ENCODE results near the gene FAM234A.
"Not testable (repeated sequence)": the region's sequence is repeated elsewhere in the genome, so short reads cannot be mapped to it uniquely, and the experiment has no call there.

Gene FAM234A

GRCh38 chr16:265711-266110, 31.1 kb downstream of the FAM234A start:
- DNase-seq (ENCODE audit: low read depth in 3 of 3), result no peak

GRCh38 chr16:266258-267164, 31.9 kb downstream of the FAM234A start:
- no peak for DNase-seq (ENCODE audit: low read depth in 3 of 3)

DNA sequence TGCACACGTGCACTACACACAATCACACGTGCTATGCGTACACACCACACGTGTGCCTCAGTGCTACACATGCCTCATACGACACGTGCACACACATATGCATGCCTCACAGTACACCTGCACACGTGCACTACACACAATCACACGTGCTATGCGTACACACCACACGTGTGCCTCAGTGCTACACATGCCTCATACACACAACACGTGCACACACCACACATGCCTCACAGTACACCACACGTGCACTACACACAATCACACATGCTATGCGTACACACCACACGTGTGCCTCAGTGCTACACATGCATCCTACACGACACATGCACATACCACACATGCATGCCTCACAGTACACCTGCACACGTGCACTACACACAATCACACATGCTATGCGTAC, 32.9 kb downstream of the FAM234A start:
- not testable (repeated sequence) for DNase-seq (ENCODE audit: low read depth in 3 of 3)

DNA sequence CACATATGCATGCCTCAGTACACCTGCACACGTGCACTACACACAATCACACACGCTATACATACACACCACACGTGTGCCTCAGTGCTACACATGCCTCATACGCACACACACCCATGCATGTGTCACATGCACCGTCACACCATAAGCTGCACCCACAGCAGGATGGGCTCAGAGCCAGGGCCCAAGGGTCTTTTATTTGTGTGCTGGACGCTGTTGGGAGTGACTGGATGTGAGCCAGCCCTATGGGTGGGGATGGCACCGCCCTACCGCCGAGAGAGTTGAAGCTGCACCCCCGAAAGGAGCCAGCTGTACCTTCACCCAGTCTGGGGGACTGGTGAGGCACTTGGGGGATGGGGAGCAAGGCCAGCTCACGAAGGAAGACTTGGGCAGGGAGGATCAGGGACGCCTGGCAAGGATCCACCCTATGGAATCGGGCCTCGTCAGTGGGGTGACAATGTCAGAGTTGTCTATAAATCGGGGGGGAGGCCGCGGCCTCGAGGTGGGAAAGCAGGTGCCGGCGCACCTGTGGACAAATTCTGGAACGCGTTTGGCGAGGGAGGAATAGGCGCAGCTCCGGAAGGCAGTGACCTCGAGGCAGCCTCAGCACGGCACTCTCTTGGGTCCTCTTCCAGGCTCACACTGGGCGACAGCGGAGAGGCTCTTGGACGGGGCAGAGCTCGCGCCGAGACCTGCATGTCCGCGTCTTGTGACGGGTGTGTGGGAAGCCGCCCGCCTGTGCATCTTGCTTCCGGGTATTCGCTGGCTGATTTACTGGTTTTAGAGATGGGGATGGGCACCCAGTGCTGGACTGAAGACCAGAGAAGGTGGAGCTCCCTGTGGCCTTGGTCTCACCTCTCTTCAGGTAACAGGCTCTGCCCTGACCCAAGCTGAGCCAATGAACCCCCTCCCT, 33.8 kb downstream of the FAM234A start:
- no peak for DNase-seq (ENCODE audit: low read depth in 3 of 3)

DNA sequence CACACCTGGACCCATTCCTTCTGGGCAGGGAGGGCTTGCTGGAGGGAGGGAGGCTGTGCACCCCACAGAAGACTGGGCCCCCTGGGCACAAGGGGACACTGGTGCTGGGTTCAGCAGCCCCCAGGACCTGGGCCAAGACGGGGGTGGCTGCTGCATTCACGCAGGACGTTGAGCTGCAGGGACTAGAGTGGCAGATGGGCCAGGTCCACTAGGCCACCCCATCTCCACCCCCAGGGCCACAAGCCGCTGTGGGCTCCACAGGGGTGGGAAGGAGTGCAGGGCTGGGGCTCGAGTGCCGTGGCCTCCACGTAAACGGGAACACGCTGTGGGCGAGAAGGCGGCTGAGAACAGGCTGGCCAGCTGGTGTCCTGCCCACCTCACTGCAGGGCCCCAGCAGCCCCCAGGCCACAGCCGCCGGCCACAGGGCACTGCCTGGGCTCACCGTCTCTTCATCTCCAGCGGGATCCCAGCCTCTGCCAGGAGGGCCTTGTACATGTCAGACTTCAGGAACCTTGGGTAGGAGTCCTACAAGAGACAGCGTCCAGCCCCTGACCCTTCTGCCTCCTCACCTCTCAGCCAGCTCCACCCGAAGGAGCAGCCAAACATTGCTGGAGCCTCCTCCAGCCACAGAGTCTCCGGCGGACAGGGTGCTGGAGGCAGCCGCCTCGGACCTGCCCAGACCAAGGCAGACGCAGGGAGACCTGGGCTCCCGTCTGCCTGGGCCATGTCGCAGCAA, 34.6 kb downstream of the FAM234A start:
- DNase-seq (ENCODE audit: low read depth in 3 of 3), result no peak

DNA sequence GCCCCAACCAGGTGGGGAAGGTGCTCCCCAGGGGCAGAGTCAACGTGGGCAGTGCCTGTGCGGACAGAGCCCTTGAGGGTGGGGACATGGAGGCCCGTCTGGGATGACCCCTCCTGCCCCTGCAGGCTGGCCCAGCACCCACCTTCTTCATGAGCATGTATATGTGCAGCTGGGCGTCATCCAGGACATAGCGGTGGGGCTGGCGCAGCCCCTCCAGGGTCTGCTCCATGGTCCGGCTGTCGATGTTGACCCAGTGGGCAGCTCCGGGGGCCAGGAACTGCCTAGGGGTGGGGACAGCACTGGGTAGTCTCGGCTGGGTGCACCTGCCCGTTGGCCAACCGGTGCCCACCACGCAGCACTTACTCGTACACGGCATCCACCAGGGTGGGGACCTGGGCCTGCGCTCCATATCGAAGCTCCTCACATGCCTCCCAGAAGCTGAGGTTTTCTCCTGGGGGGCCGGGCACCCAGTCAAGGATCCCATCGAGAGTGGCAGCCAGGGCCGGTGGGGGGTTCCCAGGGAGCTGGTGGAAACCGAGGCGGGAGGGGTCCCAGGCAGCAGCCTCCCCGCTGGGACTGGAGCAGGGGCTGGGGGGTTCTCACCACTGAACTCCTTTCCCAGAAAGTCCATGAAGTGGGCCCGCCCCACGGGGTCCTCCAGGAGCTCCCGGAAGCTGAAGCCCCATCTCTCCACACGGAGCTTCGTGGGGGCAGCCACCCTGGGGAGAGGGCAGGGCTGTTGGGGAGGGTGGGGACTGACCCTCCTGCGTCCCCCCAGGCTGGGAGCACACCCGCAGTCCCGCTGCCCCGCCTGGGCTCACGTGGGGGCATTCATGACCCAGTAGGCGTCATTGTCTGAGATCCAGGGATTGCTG, 36.0 kb downstream of the FAM234A start:
- no peak for DNase-seq (ENCODE audit: low read depth in 3 of 3)

DNA sequence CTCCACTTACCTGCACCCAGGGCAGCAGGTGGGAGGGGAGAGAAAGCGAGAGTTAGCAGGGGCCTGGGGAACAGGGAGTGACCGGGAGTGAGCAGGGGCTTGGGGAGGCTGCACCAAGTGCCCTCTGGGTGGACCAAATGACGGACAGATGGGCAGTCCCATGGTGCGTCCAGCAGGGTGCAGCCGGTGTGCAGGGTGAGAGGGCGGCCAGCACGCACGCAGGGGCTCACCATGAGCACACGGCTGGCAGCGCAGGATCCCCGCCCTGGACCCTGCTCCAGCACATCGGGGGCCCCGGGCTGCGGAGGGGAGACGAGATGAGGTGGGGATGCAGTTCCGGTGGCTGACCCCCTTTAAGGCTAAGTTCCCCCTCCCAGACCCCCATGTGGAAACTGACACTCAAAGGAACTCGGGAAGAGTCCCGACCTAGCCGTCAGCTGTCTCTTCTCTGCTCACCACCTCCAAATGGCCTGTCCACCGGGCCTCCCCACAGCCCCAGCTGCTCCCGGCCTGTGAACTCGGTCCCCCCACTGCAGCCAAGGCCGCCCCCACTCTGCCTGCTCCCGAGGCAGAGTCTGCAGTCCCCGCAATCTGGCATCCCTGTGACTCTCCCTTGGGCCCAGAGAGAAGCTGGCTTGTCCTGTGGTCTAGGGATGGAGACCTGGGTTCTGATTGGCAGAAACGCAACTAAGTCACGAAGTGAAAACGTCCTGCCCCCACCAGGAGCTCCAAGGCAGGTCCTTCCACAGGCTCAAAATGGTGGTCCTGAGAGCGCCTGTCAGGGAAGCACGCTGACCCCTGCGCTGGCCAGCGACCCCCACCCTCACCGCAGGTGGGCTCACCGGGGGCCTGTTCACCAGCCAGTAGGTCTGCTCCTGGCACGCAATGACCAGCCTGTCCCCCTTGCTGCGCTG, 38.3 kb downstream of the FAM234A start:
- no peak for DNase-seq (ENCODE audit: low read depth in 3 of 3)

GRCh38 chr16:273547-274421, 39.2 kb downstream of the FAM234A start:
- DNase-seq (ENCODE audit: low read depth in 3 of 3), result no peak

- no peak for DNase-seq (ENCODE audit: low read depth in 3 of 3)
Measured at GRCh38 chr16:275041-275641, 40.5 kb downstream of the FAM234A start.

- no peak for DNase-seq (ENCODE audit: low read depth in 3 of 3)
Measured at GRCh38 chr16:275786-276232, 41.2 kb downstream of the FAM234A start, which contains the start of gene RGS11. Gene RGS11 (minus strand): TSS chr16:275944. CDS start chr16:275911, 33 bp downstream.

GRCh38 chr16:276426-277077, 41.9 kb downstream of the FAM234A start:
- DNase-seq (ENCODE audit: low read depth in 3 of 3), result no peak

DNA sequence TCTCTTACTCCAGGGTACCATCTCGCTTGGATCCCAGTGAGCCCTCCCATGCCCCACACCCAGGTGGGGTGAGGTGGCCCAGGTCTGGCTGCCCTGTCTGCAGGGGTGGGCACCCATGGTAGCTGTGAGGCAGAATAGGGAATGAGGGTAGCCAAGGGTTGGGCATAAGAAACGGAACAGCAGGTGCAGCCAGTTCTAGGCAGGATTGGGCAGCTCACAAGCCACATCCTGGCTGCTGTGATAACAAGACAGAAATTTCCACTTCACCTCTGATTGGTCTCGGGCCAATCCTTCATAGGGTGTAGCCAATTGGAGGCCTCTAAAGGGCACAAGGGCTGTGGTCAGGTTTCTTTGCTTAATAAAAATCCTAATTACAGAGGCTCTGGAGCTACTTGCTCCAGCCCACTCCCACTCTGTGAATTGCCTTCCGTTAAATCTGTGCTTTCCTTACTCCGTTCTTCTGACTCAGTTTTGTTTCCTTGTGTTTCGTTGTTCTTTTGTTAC, 44.3 kb downstream of the FAM234A start:
- DNase-seq (ENCODE audit: low read depth in 3 of 3), result peak in 1 of 3 donors; percentile 13

DNA sequence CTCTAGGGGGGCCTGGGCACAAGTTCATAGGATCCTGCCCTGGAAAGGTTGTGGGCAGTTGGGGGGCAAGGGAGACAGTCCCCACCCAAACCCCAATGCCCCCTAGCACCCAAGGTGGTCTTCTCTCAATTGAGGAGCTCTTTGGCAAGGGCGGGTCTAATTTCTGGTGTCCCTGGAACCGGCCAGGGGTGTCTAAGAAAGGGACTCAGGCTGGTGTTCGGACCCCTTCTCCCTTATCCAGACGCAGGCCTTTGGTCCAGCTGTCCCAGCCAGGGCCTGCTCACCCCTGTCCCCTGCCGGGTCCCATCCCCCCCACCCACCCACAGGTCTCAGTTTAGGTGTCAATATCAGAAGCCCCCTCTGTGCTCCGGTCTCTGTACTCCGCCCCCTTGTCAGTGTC, 44.9 kb downstream of the FAM234A start:
- DNase-seq (ENCODE audit: low read depth in 3 of 3), result no peak

- DNase-seq (ENCODE audit: low read depth in 3 of 3), result no peak
Measured at GRCh38 chr16:280005-280460, 45.4 kb downstream of the FAM234A start.

DNA sequence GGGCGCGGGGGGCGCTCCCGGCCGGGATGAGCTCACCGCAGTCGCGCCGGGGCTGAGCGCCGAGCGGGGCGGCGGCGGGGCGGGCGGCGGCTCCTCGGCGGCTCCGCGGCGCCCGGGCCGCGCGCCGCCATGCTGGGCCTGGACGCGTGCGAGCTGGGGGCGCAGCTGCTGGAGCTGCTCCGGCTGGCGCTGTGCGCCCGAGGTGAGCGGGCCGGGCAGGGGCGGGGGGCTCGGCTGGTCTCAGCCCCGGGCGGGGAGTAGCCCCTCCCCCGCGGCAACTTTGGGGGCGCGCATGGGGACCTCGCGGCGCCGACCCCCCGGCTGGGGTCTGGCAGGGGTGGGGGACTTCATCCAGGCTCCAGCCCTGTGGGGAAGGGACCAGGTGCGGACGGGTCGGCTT, 45.9 kb downstream of the FAM234A start, which contains the start of gene ARHGDIG:
Gene ARHGDIG, plus strand, starts transcription at position 40 of the 400 bp plus-strand sequence. Its CDS starts 90 bp downstream, at position 130.
- DNase-seq (ENCODE audit: low read depth in 3 of 3), result no peak

GRCh38 chr16:280991-281659, 46.5 kb downstream of the FAM234A start:
- DNase-seq (ENCODE audit: low read depth in 3 of 3), result no peak

Measured in stimulated activated CD4-positive, alpha-beta T cell treated with anti-CD3 and anti-CD28 coated beads, TNF-alpha, amount 100 ng/mL, for 48 hours (primary cell).